Glomerular visceral epithelial cell (primary cell): Measurements from ENCODE around the gene POM121C.
"Not testable (repeated sequence)": the region's sequence is repeated elsewhere in the genome, so short reads cannot be mapped to it uniquely, and the experiment has no call there.

Experiments used
- DNase-seq: peaks from one replicate; pipeline ENCODE4 v3.0.0-alpha.2; 2016; ENCODE audit errors: extremely low spot score

The POM121C gene

DNA sequence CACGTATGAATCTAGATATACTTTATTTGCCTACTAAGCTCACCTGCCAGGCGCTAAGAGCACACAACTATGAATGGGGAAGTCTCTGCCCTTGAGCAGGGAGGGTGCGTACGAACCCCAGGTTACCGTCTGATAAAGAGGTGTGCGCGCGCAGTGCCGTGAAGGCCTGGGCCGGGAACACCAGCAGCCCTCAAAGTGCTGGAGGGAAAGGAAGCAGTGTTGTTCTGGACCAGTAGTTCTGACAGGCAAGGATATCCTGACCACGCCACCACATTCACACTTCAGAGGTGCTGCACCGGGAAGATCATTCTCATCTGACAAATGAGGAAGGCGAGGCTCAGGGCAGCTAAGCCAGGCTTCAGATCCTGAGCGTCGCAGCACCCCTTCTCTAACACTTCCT is 62.6 kb downstream of the POM121C start:
- not testable (repeated sequence) for DNase-seq

GRCh38 chr7:75421798-75422710 is 64.0 kb downstream of the POM121C start:
- DNase-seq: not testable (repeated sequence)

- DNase-seq: not testable (repeated sequence)
Observed at GRCh38 chr7:75420152-75420551, 65.9 kb downstream of the POM121C start.

DNA sequence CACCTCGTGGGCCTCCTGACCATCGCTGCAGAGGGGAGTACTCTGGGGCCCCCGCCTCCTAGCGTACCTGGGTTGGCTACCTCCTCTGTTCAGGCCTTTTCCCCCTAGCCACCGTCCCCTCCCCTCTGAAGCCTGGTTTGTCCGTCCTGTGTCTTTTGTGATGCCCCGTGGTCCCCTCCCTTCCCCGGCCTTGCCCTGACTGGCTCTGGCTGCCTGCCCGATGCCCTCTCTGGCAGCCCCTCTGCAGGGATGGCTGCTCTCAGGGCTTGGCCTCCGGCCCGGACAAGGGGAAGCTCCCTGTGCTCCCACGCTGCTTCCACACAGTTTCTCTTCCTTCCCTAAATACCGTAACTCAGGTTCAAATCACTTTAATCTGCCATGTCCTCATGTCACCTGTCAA is 66.4 kb downstream of the POM121C start:
- DNase-seq: not testable (repeated sequence)

DNA sequence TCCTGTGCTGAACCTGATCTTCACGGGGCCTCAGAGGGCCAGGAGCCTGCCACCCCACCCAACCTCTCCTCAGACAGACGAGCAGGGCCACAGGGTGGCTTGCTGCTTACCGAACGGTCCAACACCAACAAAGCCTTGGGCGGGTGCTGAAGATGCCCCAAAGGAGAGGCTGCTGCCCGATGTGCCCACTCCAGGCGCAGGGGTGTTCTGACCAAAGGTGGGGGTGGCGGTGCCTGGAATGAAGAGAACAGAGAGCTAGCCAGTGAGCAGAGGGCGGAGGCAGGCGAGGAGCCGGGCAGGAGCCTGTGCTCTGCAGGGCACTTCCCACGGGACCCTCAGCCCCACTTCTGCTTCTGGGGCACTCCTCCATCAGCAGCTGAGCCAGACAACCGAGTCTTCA is 66.9 kb downstream of the POM121C start:
- DNase-seq: not testable (repeated sequence)

GRCh38 chr7:75418292-75418858 is 67.7 kb downstream of the POM121C start:
- DNase-seq: not testable (repeated sequence)

- not testable (repeated sequence) for DNase-seq
Observed at GRCh38 chr7:75416787-75417186, 69.3 kb downstream of the POM121C start.

DNA sequence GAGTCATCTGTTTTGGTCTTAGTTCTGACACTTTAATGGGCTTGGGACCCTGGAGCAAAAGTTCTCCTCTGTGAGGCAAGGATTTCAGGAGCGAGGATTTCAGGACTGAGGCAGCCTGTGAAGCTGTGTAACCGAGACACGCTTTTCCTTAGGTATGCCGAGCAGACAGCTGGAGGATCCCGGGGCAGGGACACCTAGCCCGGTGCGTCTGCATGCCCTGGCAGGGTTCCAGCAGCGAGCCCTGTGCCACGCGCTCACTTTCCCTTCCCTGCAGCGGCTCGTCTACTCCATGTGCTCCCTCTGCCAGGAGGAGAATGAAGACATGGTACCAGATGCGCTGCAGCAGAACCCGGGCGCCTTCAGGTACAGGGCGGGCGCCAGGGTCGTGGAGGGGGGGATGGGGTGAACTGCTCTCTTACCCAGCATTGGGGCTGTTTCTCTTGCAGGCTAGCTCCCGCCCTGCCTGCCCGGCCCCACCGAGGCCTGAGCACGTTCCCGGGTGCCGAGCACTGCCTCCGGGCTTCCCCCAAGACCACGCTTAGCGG is 70.2 kb downstream of the POM121C start:
- DNase-seq: not testable (repeated sequence)

DNA sequence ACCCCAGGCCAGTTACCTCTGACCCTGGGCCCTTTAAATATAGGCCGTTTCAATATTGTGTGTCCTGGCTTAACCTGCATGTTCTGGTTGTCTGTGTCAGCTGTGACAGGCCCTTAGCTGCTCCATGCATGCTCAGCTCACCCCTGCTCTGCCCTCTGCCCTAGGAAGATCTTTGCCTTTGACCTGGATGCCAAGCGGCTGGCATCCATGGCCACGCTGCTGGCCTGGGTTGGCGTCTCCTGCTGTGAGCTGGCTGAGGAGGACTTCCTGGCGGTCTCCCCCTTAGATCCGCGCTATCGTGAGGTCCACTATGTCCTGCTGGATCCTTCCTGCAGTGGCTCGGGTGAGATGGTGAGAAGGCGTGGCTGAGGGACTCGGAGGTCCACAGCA is 70.7 kb downstream of the POM121C start:
- not testable (repeated sequence) for DNase-seq

DNA sequence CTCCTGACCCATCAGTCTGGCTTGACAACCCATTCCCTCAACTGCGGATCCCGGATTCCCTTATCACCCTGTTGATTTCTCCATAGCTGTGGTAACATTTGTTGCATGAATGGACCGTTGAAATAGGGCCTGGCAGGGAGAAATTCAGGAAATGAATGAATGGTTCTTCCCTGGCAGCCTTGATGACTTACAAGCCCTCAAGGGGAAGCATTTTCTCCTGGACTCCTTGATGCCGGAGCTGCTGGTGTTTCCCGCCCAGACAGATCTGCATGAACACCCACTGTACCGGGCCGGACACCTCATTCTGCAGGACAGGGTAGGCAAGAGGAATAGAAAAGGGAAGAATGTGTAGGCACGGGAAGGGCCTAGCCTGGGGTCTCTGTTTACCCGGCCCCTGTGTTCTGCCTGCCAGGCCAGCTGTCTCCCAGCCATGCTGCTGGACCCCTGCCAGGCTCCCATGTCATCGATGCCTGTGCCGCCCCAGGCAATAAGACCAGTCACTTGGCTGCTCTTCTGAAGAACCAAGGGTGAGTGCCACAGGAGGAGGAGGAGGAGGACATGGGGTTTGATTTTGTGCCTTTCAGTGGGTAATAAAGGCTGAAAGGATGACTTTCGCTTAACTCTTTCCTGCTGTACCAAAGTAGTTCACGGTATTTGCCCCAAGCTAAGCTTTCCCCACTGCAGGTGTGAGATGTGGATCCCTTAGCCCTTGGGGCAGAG is 71.2 kb downstream of the POM121C start:
- peak; percentile 6 for DNase-seq

- not testable (repeated sequence) for DNase-seq
Observed at GRCh38 chr7:75414204-75414603, 71.9 kb downstream of the POM121C start.

GRCh38 chr7:75410823-75411173 is 75.3 kb downstream of the POM121C start:
- DNase-seq: not testable (repeated sequence)

GRCh38 chr7:75409880-75410822 is 75.9 kb downstream of the POM121C start:
- not testable (repeated sequence) for DNase-seq

GRCh38 chr7:75404663-75405062 is 81.4 kb downstream of the POM121C start:
- not testable (repeated sequence) for DNase-seq

DNA sequence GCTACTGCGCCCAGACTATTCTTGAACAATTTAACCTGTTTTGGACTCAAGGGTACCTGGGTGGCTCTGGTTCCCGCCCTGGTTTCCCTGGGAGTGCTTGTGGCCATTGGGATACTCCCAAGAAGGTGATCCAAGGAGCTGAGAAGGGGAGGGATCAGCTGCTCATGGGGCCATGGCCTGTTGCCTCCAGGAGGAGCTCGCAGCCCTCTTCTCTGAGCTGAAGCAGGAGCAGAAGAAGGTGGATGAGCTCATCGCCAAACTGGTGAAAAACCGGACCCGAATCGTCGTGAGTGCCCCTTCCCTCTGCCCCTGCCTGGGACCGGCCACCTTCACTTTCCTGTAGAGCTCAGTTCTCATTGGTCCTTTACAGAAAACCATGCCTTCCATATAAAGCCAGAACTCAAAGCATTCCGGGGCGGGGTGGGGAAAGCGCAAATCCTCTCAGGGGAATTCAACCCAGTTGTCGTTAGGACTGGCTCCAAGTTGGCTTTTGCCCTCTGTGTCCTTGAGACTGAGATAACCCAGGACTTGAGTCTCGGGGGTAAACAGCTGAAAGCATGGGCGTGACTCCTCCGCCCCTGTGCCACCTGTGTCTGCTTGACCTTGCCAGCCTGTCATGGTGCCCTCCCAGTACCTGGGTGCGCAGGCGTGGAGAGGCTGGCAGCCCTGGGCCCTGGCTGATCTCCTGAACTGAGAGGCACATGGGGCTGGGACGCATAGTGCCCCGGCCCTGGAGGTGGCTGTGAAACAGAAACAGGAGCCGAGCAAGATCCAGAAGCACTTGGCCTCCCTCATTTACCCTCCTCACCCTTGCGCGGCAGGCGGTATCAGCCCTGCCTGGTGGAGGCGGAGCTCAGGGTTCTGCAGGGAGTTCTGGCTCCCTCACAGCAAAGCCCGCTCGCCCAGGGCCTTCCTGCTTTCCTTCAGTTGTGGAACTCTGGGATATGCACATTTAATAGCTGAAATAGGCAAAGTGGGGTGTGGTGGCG is 82.3 kb downstream of the POM121C start:
- DNase-seq: not testable (repeated sequence)

DNA sequence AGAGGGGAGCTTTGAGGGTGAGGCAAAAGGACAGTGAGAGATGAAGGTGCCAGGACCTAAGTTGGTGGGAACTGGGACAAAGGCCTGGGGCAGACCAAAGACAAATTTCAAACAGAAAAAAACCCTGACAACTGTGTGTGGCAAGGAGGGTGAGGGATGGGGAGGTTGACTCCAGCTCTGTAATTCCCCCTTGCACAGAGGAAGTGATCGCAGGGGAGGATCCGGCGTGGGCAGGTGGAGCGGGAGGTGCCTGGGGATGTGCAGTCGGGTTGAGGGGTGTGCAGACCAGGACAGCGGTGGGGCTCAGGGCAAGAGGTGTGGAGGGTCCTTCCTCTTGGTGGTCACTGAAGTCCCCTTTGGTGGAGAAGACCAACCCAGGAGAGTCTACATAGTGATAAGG is 85.5 kb downstream of the POM121C start:
- DNase-seq: not testable (repeated sequence)

GRCh38 chr7:75398771-75399700 is 87.1 kb downstream of the POM121C start:
- DNase-seq: not testable (repeated sequence)

DNA sequence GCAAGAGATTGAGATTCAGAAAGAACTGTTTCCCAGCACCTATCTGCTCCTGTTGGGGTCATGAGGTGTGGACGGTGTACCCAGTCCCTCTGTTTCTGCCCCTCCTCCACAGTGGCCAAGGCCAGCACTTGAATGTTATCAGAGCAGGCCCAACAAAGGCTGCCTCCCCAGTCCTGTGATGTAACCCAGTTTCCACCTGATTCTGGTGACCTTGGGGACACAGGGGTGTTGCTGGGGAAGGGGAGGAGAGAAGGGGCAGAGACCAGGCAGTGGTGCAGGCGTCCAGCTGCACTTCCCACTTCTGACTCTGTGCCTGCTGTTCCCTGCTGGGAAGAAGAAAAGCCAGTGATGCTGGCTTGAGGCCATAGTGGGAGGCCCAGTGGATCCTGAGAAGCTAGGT is 88.2 kb downstream of the POM121C start:
- DNase-seq: not testable (repeated sequence)

GRCh38 chr7:75395329-75395728 is 90.8 kb downstream of the POM121C start, which contains the start of gene TRIM73:
Gene TRIM73 (plus strand): TSS chr7:75395629. CDS start chr7:75398934, 3,305 bp downstream.
- DNase-seq: not testable (repeated sequence)
